GM12878 (cell line): ENCODE data around the gene ITPRIPL1. TPM values are rescaled to one million over a fixed set of nuclear protein-coding genes. Genes with fewer than 3 reads are reported as not detected.

Experiments
- BMI1 ChIP-seq: fragments of 450-650 bp; IDR thresholded peaks from 2 replicates; pipeline ENCODE4 v1.6.1; 2016; ENCODE audit warnings: mild to moderate bottlenecking, moderate library complexity, borderline replicate concordance
- BRCA1 ChIP-seq: IDR thresholded peaks from 2 replicates; pipeline ENCODE4 v1.6.1; 2011; ENCODE audit warnings: low read depth, low read length, improper control_type of control experiment
- EZH2 ChIP-seq: IDR thresholded peaks from 2 replicates; pipeline ENCODE4 v1.6.1; 2012; ENCODE audit warnings: low read depth, mild to moderate bottlenecking, control low read depth, inconsistent platforms, low read length, borderline replicate concordance; ENCODE audit not compliant: control insufficient read depth
- FOXM1 ChIP-seq: IDR thresholded peaks from 2 replicates; pipeline ENCODE4 v1.6.1; 2012; ENCODE audit warnings: low read depth, mild to moderate bottlenecking, inconsistent platforms, low read length, moderate library complexity
- GABPA ChIP-seq: IDR thresholded peaks from 2 replicates; pipeline ENCODE4 v1.6.1; 2014; ENCODE audit warnings: antibody characterized with exemption, low read depth, mild to moderate bottlenecking, inconsistent platforms
- SPI1 ChIP-seq: IDR thresholded peaks from 2 replicates; pipeline ENCODE4 v1.6.1; 2011; ENCODE audit warnings: low read depth, mild to moderate bottlenecking, low read length, moderate library complexity, borderline replicate concordance; ENCODE audit not compliant: insufficient read depth
- SRF ChIP-seq, 2 experiments: IDR thresholded peaks; 2 replicates each; pipeline ENCODE4 v1.6.1; 2011; ENCODE audit warnings: low read depth in 2 of 2, low read length in 2 of 2, mild to moderate bottlenecking in 1 of 2, moderate library complexity in 1 of 2
- ZNF217 ChIP-seq: fragments of 450-650 bp; IDR thresholded peaks from 2 replicates; pipeline ENCODE4 v1.6.1; 2017; ENCODE audit warnings: antibody characterized with exemption, mild to moderate bottlenecking
- polyA plus RNA-seq, 11 experiments: library from polyadenylated mRNA; depleted of rRNA in 4 of 11; unstranded in 6 of 11; stranded (reverse) in 5 of 11; fragments of >200 nt; fragmentation: Nextera tagmentation in 4 of 11; fragmentation: Illumina TruSeq in 1 of 11; extraction: Ambion mirVana in 4 of 11; extraction: Trizol in 1 of 11; gene quantifications; 1 replicate in 1 of 11; 2 replicates in 10 of 11; pipeline versions ENCODE4 v1.2.1 to v1.2.3, GENCODE V29; 2011 to 2016; ENCODE audit warnings: inconsistent platforms in 2 of 11, missing spikeins in 2 of 11, low read depth in 1 of 11
- total RNA-seq, 4 experiments: library from RNA; depleted of rRNA in 3 of 4; stranded (reverse); fragments of >200 nt in 3 of 4; fragmentation: Illumina TruSeq in 1 of 4; extraction: Trizol in 1 of 4; gene quantifications; 2 replicates each; pipeline versions ENCODE4 v1.2.1 to v1.2.3, GENCODE V29; 2013 to 2021
- TF ChIP-seq, protein P1 (sequence below): fragments of 450-650 bp; IDR thresholded peaks from 2 replicates; pipeline ENCODE4 v1.6.1; 2016; ENCODE audit warnings: mild to moderate bottlenecking
- TF ChIP-seq, protein P2 (sequence below): IDR thresholded peaks from 2 replicates; pipeline ENCODE4 v1.6.1; 2011; ENCODE audit warnings: low read depth, low read length, improper control_type of control experiment, borderline replicate concordance
- TF ChIP-seq, protein P3 (sequence below): fragments of 450-650 bp; IDR thresholded peaks from 2 replicates; pipeline ENCODE4 v1.6.1; 2017; ENCODE audit warnings: mild to moderate bottlenecking, moderate library complexity

ITPRIPL1 gene
- total and polyA plus RNA-seq, 10 of the 15 experiments (the other 5 are each of a cell fraction or from before 2014, with no cell fraction given): 4.9 to 28.7 (median 14.3) TPM

DNA sequence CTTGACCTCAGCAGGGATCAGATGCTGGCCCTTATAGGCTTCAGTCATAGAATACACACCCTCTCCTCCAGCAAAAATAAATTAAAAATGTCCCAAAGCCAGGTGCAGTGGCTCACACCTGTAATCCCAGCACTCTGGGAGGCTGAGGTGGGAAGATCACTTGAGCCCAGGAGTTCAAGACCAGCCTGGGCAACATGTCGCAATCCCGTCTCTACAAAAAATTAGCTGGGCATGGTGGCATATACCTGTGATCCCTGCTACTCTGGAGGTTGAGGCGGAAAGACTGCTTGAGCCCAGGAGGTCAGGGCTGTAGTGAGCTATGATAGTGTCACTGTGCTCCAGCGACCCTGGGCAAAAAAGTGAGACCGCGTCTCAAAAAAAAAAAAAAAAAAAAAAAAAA is 4.8 kb downstream of the ITPRIPL1 start (continued):
- TF ChIP-seq, protein P1, sequence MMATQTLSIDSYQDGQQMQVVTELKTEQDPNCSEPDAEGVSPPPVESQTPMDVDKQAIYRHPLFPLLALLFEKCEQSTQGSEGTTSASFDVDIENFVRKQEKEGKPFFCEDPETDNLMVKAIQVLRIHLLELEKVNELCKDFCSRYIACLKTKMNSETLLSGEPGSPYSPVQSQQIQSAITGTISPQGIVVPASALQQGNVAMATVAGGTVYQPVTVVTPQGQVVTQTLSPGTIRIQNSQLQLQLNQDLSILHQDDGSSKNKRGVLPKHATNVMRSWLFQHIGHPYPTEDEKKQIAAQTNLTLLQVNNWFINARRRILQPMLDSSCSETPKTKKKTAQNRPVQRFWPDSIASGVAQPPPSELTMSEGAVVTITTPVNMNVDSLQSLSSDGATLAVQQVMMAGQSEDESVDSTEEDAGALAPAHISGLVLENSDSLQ: no peak
- TF ChIP-seq, protein P2, sequence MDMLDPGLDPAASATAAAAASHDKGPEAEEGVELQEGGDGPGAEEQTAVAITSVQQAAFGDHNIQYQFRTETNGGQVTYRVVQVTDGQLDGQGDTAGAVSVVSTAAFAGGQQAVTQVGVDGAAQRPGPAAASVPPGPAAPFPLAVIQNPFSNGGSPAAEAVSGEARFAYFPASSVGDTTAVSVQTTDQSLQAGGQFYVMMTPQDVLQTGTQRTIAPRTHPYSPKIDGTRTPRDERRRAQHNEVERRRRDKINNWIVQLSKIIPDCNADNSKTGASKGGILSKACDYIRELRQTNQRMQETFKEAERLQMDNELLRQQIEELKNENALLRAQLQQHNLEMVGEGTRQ: no peak
- no peak for TF ChIP-seq BRCA1
- no peak for TF ChIP-seq BMI1
- no peak for TF ChIP-seq GABPA
- no peak for TF ChIP-seq EZH2
- TF ChIP-seq SPI1: no peak
- TF ChIP-seq ZNF217: no peak
- TF ChIP-seq SRF (IDR thresholded peaks at IDR 0.05; ENCODE audit: low read depth in 2 of 2, low read length in 2 of 2): no peak
- TF ChIP-seq, protein P3, sequence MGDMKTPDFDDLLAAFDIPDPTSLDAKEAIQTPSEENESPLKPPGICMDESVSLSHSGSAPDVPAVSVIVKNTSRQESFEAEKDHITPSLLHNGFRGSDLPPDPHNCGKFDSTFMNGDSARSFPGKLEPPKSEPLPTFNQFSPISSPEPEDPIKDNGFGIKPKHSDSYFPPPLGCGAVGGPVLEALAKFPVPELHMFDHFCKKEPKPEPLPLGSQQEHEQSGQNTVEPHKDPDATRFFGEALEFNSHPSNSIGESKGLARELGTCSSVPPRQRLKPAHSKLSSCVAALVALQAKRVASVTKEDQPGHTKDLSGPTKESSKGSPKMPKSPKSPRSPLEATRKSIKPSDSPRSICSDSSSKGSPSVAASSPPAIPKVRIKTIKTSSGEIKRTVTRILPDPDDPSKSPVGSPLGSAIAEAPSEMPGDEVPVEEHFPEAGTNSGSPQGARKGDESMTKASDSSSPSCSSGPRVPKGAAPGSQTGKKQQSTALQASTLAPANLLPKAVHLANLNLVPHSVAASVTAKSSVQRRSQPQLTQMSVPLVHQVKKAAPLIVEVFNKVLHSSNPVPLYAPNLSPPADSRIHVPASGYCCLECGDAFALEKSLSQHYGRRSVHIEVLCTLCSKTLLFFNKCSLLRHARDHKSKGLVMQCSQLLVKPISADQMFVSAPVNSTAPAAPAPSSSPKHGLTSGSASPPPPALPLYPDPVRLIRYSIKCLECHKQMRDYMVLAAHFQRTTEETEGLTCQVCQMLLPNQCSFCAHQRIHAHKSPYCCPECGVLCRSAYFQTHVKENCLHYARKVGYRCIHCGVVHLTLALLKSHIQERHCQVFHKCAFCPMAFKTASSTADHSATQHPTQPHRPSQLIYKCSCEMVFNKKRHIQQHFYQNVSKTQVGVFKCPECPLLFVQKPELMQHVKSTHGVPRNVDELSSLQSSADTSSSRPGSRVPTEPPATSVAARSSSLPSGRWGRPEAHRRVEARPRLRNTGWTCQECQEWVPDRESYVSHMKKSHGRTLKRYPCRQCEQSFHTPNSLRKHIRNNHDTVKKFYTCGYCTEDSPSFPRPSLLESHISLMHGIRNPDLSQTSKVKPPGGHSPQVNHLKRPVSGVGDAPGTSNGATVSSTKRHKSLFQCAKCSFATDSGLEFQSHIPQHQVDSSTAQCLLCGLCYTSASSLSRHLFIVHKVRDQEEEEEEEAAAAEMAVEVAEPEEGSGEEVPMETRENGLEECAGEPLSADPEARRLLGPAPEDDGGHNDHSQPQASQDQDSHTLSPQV: no peak
- TF ChIP-seq FOXM1: no peak
